ENCODE data around the gene ST3GAL3. TPM values are rescaled to one million over a fixed set of nuclear protein-coding genes. Genes with fewer than 3 reads are reported as not detected.

ST3GAL3 gene
- total and polyA plus RNA-seq, 2 experiments from 2014 or later = 4.5 to 7.0 TPM

DNA sequence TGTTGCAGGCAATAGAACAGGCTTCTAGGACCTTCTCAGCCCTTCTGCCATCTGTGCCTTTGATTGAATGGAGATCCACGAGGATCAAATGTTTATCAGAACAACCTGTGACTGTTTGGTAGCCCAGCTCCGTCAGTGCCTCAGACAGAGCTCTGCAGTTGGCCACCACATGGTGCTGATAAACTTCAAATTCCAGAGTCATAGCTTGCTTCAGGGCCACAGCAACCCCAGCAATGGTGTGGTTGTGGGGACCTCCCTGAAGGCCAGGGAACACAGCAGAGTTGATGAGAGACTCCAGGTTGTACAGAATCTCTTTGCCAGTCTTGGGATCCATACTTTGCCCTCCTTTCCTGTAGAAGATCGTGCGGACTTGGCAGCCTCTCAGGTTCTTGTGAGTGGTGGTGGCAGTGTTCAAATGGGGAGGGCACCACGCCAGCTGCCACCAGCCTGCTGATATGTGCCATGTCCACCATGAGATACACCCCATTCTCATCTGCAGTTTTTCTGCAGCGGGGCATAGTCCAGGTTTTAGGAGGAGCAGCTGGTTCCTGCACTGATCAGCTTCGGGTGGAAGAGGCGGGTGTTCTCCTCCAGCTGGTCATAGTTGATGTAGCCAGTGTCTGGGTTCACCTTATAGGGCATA, 143.4 kb downstream of the ST3GAL3 start:
- H3K4me3 Mint-ChIP-seq = no peak overlapping the region
- no peaks in the 10 kb centered on the region for H3K36me3 Mint-ChIP-seq (ENCODE audit: low read depth)
- TF ChIP-seq JUNB (IDR thresholded peaks at IDR 0.05; ENCODE audit: unreplicated experiment) (no peak), EZH2phosphoT487 (IDR thresholded peaks at IDR 0.05; ENCODE audit: unreplicated experiment) (no peak), ZNF331 (CRISPR knock-in tag; IDR thresholded peaks at IDR 0.05; ENCODE audit: low read depth) (no peak), EZH2 (IDR thresholded peaks at IDR 0.05; ENCODE audit: low read depth, unreplicated experiment) (no peak), STAT1 (IDR thresholded peaks at IDR 0.05; ENCODE audit: unreplicated experiment) (no peak), NANOG (IDR thresholded peaks at IDR 0.05; ENCODE audit: borderline replicate concordance) (no peak), POLR2AphosphoS5 (IDR thresholded peaks at IDR 0.05; ENCODE audit: low read depth) (no peak), ZNF114 (CRISPR knock-in tag; IDR thresholded peaks at IDR 0.05) (no peak), CREB1 (CRISPR knock-in tag; IDR thresholded peaks at IDR 0.05; ENCODE audit: low read depth) (no peak)
- TF ChIP-seq, protein P1, sequence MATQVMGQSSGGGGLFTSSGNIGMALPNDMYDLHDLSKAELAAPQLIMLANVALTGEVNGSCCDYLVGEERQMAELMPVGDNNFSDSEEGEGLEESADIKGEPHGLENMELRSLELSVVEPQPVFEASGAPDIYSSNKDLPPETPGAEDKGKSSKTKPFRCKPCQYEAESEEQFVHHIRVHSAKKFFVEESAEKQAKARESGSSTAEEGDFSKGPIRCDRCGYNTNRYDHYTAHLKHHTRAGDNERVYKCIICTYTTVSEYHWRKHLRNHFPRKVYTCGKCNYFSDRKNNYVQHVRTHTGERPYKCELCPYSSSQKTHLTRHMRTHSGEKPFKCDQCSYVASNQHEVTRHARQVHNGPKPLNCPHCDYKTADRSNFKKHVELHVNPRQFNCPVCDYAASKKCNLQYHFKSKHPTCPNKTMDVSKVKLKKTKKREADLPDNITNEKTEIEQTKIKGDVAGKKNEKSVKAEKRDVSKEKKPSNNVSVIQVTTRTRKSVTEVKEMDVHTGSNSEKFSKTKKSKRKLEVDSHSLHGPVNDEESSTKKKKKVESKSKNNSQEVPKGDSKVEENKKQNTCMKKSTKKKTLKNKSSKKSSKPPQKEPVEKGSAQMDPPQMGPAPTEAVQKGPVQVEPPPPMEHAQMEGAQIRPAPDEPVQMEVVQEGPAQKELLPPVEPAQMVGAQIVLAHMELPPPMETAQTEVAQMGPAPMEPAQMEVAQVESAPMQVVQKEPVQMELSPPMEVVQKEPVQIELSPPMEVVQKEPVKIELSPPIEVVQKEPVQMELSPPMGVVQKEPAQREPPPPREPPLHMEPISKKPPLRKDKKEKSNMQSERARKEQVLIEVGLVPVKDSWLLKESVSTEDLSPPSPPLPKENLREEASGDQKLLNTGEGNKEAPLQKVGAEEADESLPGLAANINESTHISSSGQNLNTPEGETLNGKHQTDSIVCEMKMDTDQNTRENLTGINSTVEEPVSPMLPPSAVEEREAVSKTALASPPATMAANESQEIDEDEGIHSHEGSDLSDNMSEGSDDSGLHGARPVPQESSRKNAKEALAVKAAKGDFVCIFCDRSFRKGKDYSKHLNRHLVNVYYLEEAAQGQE (IDR thresholded peaks at IDR 0.05; ENCODE audit: unreplicated experiment) = no peak
- TF ChIP-seq, protein P2, sequence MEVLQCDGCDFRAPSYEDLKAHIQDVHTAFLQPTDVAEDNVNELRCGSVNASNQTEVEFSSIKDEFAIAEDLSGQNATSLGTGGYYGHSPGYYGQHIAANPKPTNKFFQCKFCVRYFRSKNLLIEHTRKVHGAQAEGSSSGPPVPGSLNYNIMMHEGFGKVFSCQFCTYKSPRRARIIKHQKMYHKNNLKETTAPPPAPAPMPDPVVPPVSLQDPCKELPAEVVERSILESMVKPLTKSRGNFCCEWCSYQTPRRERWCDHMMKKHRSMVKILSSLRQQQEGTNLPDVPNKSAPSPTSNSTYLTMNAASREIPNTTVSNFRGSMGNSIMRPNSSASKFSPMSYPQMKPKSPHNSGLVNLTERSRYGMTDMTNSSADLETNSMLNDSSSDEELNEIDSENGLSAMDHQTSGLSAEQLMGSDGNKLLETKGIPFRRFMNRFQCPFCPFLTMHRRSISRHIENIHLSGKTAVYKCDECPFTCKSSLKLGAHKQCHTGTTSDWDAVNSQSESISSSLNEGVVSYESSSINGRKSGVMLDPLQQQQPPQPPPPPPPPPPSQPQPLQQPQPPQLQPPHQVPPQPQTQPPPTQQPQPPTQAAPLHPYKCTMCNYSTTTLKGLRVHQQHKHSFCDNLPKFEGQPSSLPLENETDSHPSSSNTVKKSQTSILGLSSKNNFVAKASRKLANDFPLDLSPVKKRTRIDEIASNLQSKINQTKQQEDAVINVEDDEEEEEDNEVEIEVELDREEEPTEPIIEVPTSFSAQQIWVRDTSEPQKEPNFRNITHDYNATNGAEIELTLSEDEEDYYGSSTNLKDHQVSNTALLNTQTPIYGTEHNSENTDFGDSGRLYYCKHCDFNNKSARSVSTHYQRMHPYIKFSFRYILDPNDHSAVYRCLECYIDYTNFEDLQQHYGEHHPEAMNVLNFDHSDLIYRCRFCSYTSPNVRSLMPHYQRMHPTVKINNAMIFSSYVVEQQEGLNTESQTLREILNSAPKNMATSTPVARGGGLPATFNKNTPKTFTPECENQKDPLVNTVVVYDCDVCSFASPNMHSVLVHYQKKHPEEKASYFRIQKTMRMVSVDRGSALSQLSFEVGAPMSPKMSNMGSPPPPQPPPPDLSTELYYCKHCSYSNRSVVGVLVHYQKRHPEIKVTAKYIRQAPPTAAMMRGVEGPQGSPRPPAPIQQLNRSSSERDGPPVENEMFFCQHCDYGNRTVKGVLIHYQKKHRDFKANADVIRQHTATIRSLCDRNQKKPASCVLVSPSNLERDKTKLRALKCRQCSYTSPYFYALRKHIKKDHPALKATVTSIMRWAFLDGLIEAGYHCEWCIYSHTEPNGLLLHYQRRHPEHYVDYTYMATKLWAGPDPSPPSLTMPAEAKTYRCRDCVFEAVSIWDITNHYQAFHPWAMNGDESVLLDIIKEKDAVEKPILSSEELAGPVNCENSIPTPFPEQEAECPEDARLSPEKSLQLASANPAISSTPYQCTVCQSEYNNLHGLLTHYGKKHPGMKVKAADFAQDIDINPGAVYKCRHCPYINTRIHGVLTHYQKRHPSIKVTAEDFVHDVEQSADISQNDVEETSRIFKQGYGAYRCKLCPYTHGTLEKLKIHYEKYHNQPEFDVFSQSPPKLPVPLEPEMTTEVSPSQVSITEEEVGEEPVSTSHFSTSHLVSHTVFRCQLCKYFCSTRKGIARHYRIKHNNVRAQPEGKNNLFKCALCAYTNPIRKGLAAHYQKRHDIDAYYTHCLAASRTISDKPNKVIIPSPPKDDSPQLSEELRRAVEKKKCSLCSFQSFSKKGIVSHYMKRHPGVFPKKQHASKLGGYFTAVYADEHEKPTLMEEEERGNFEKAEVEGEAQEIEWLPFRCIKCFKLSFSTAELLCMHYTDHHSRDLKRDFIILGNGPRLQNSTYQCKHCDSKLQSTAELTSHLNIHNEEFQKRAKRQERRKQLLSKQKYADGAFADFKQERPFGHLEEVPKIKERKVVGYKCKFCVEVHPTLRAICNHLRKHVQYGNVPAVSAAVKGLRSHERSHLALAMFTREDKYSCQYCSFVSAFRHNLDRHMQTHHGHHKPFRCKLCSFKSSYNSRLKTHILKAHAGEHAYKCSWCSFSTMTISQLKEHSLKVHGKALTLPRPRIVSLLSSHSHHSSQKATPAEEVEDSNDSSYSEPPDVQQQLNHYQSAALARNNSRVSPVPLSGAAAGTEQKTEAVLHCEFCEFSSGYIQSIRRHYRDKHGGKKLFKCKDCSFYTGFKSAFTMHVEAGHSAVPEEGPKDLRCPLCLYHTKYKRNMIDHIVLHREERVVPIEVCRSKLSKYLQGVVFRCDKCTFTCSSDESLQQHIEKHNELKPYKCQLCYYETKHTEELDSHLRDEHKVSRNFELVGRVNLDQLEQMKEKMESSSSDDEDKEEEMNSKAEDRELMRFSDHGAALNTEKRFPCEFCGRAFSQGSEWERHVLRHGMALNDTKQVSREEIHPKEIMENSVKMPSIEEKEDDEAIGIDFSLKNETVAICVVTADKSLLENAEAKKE (CRISPR knock-in tag; IDR thresholded peaks at IDR 0.05) = no peak
- TF ChIP-seq, protein P3, sequence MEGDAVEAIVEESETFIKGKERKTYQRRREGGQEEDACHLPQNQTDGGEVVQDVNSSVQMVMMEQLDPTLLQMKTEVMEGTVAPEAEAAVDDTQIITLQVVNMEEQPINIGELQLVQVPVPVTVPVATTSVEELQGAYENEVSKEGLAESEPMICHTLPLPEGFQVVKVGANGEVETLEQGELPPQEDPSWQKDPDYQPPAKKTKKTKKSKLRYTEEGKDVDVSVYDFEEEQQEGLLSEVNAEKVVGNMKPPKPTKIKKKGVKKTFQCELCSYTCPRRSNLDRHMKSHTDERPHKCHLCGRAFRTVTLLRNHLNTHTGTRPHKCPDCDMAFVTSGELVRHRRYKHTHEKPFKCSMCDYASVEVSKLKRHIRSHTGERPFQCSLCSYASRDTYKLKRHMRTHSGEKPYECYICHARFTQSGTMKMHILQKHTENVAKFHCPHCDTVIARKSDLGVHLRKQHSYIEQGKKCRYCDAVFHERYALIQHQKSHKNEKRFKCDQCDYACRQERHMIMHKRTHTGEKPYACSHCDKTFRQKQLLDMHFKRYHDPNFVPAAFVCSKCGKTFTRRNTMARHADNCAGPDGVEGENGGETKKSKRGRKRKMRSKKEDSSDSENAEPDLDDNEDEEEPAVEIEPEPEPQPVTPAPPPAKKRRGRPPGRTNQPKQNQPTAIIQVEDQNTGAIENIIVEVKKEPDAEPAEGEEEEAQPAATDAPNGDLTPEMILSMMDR (conservative IDR thresholded peaks at IDR 0.05; ENCODE audit: low read depth in 2 of 2) = no peak
- TF ChIP-seq, protein P4, sequence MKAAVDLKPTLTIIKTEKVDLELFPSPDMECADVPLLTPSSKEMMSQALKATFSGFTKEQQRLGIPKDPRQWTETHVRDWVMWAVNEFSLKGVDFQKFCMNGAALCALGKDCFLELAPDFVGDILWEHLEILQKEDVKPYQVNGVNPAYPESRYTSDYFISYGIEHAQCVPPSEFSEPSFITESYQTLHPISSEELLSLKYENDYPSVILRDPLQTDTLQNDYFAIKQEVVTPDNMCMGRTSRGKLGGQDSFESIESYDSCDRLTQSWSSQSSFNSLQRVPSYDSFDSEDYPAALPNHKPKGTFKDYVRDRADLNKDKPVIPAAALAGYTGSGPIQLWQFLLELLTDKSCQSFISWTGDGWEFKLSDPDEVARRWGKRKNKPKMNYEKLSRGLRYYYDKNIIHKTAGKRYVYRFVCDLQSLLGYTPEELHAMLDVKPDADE (IDR thresholded peaks at IDR 0.05) = no peak
- Histone ChIP-seq H3K36me3 (ENCODE audit: insufficient read depth) (no peaks in the 10 kb centered on the region), H3K27me3 (ENCODE audit: insufficient read depth) (no peaks in the 10 kb centered on the region), H3K79me2 (replicated peaks; ENCODE audit: insufficient read depth) (no peaks in the 10 kb centered on the region), H3K4me2 (no peak overlapping the region), H4K20me1 (replicated peaks; ENCODE audit: insufficient read depth) (no peaks in the 10 kb centered on the region), H3F3A (replicated peaks; ENCODE audit: low read depth) (no peaks in the 10 kb centered on the region), H3K9me2 (ENCODE audit: insufficient read depth) (no peaks in the 10 kb centered on the region), H2AFZ (no peak overlapping the region), H3K27ac (ENCODE audit: low read depth) (no peak overlapping the region), H3K4me3 (no peak overlapping the region), H3K4me1 (ENCODE audit: insufficient read depth) (peaks cover 4% of the 10 kb centered on the region; the same call in 1 of the 2 replicates)
- H3K27me3 Mint-ChIP-seq (ENCODE audit: insufficient read depth, low read depth, poor library complexity) = no peaks in the 10 kb centered on the region
- ATAC-seq = no peak
- H3K9me3 Mint-ChIP-seq = no peaks in the 10 kb centered on the region
- H3K27ac Mint-ChIP-seq = no peak overlapping the region; the same call in 1 of the 2 replicates
- peaks cover 10% of the 10 kb centered on the region; the same call in 2 of the 3 replicates for H3K4me1 Mint-ChIP-seq
- DNase-seq (ENCODE audit: low spot score) = no peak

All from GM23338 (cell line).